ENCODE data around the gene MTM1.

MTM1 gene

DNA sequence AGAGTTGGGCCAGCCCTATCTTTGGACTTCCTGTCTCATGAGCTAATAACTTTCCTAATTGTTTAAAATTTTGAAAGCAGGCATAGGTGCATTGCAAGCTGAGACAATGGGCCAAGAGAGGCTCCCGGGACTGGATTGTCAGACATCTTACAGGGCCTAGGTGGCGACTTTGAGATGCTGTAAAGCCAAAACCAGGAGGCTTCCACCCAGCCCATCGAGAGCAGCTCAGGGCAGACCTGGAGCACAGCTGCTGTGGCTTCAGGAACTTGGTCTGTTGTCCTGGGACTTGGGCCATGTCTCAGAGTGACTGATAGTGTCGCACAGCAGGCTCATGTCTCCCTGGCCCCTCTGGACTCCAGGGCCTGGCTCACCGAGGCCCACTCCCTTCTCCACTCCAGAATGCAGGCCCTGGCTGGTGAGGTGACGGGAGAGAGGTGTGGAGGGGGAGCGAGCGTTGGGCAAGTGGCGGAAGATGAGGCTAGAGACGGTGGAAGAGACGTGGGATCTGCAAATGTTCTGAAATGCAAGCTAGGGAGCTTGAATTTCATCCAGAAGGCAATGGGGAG lies 24.1 kb upstream of the MTM1 start:
- Mint-ChIP-seq H3K27ac (no peak overlapping the region), H3K4me1 (peaks cover 42% of the 10 kb centered on the region), H3K27me3 (no peaks in the 10 kb centered on the region), H3K4me3 (no peak overlapping the region), H3K36me3 (no peaks in the 10 kb centered on the region), H3K9me3 (no peaks in the 10 kb centered on the region)
- ATAC-seq = no peak

DNA sequence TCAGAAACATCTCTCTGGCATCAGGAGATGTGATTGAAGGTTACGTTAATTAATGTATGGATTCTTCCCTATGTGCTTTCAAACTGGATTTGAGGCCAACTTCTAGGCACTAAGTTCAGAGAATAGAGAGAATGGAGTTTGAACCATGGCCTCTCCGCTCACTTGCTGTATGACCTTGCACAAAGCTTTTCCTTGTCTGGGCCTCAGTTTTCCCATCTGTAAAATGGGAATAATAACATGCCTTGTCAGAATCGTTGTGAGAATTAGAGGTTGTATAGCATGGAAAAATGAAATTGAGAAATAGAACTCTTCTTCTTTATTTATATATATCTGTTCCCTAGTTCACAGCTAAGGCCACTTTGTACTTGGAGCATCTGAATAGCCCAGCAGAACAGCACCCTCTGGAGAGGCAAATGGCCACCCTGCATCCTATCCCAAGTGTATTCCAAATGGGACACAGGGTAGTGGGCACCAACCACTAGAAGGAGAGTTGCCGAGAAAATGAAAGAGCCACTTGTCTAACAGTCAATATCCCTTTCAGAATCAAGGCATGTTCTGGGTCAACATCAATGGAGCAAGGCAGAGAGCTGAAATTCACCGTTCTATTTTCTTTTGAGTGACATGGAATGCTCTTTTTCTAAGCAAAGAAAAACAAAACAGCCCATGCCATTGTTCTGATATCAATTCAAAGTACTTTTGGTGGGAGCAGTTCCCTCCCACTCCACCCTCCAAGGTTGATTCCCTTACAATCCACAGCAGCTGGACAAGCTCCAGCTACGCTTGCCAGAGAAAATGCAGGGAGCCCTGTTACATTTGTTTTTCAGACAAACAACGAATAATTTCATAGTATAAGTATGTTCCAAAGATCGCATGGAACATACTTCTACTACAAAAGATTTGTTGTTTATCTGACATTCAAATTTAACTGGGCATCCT lies 23.3 kb upstream of the MTM1 start:
- Mint-ChIP-seq H3K4me3 (no peak overlapping the region), H3K9me3 (no peaks in the 10 kb centered on the region), H3K36me3 (no peaks in the 10 kb centered on the region), H3K27ac (no peak overlapping the region), H3K4me1 (peaks cover 42% of the 10 kb centered on the region), H3K27me3 (no peaks in the 10 kb centered on the region)
- no peak for ATAC-seq

DNA sequence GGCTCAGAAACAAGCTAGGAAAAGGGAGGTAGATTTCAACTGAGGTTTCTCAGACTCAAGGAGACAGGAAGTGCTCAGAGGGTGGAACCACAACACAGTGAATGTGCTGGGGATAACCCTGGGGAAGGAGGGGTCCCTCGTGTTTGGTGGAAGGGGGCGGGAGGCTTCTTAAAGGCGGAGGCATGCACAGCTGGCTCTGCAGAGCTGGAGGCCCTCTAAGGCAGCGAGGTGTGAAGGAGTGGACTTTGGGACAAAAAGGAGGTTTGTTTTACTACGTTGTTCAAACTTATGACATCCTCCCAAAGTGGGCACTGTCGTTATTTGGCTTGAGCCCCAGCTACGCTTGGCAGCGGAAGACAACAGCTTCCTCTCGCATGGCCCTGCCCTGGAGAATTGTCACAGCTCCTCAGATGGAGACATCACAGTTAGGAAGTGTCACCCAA lies 21.7 kb upstream of the MTM1 start:
- Mint-ChIP-seq H3K27me3 (no peaks in the 10 kb centered on the region), H3K9me3 (no peaks in the 10 kb centered on the region), H3K4me3 (peak overlapping the region; percentile 87), H3K27ac (no peak overlapping the region), H3K4me1 (peaks cover 42% of the 10 kb centered on the region), H3K36me3 (no peaks in the 10 kb centered on the region)
- ATAC-seq = no peak

DNA sequence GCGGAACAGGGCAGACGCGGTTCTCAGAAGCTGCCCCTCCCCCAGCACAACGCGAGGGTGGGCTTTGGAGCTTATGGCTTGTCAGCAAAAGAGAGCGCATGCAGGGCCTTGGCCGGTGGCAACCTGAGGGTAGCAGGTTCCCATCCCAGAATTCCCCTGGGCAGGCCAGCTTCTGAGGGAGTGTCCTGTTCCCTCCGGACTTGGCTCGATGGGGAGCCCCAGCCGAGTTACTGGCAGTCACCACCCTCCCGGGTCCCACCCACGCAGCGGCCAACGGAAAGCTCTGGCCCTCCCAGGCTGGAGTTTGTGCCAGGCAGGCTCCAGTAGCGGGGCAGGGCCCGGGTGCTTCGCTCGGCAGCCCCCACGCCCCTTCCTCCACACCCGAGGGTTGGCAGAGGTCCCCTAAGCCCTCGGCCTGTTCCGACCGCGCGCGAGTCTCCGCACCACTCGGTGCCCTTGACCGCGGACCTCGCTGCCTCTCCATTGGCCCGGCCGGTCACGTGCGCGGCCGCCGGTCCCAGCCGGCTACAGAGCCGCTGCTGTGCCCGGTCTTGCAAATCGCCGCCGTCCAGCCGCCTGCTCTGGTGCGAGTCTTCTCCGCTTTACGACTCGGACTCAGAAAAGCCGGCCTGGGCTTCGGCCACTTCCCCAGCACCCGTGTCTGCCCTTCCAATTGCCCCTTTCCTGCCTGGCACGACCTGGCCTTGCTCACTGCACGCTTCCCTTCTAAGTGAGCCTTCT lies 20.9 kb upstream of the MTM1 start:
- peaks cover 36% of the 10 kb centered on the region for H3K4me1 Mint-ChIP-seq
- H3K9me3 Mint-ChIP-seq = no peaks in the 10 kb centered on the region
- peak overlapping the region; percentile 87 for H3K4me3 Mint-ChIP-seq
- ATAC-seq = peak; percentile 73
- H3K27ac Mint-ChIP-seq = peak overlapping the region; percentile 90
- no peaks in the 10 kb centered on the region for H3K36me3 Mint-ChIP-seq
- no peaks in the 10 kb centered on the region for H3K27me3 Mint-ChIP-seq

DNA sequence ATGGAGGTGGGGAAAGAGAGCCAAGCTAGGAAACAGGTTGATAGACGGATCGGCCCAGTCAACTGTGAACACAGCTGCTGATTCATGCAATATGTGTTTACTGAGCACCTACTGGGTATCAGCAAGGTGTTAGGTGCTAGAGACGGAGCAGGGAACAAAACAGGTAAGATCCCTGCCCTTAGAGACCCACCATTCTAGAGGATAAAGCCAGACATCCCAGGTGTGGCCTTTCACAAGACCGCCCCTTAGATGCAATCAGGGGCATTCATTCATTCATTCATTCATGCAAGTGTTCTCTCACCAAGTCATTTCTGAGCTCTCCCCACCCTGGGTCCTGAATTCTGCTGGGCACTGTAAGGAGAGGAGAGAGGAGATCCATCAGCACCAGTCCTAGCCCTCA lies 20.2 kb upstream of the MTM1 start:
- Mint-ChIP-seq H3K4me3 (peak overlapping the region; percentile 87), H3K9me3 (no peaks in the 10 kb centered on the region), H3K4me1 (peaks cover 29% of the 10 kb centered on the region), H3K27me3 (no peaks in the 10 kb centered on the region), H3K27ac (peak overlapping the region; percentile 90), H3K36me3 (no peaks in the 10 kb centered on the region)
- no peak for ATAC-seq

DNA sequence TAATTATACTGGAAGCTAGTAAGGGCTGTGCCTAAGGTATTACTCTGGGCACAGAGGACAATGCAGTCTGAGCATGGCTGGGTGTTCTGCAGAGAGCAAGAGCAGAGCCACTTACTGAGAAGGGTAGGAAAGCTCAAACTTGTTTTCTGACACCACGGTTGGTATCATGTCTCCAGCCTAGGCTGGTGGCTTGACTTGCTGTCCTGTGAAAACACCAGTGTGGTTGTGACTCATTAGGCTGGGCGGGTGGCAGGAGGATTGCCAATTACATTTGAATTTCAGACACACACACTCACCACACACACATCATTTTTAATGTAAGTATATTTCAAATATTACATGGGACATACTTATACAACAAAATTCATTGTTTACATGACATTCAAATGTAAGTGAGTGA lies 19.7 kb upstream of the MTM1 start:
- Mint-ChIP-seq H3K4me1 (peaks cover 25% of the 10 kb centered on the region), H3K27ac (no peak overlapping the region), H3K27me3 (no peaks in the 10 kb centered on the region), H3K36me3 (no peaks in the 10 kb centered on the region), H3K9me3 (no peaks in the 10 kb centered on the region), H3K4me3 (no peak overlapping the region)
- no peak for ATAC-seq

DNA sequence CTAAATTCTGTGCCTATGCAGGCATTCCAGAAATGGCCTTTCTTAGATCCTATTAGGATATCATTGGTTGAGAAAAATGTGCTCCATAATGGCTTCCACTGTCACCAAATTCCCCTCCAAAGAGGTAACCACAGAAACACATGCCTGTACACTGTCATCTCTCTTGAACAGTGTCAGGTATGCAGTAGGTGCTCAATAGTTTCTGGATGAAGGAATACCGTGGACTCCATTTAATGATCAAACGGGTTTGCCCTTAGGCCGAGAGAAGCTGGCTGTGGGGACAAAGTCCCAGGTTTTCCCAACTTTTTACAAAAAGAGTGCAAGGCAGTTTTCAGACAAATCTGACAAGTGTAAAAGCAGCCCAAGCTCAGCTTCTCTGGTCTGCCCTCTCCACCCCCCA lies 16.5 kb upstream of the MTM1 start:
- H3K4me1 Mint-ChIP-seq = peaks cover 7% of the 10 kb centered on the region
- H3K27me3 Mint-ChIP-seq = no peaks in the 10 kb centered on the region
- H3K4me3 Mint-ChIP-seq = no peak overlapping the region
- H3K36me3 Mint-ChIP-seq = no peaks in the 10 kb centered on the region
- no peaks in the 10 kb centered on the region for H3K9me3 Mint-ChIP-seq
- H3K27ac Mint-ChIP-seq = no peak overlapping the region
- no peak for ATAC-seq

DNA sequence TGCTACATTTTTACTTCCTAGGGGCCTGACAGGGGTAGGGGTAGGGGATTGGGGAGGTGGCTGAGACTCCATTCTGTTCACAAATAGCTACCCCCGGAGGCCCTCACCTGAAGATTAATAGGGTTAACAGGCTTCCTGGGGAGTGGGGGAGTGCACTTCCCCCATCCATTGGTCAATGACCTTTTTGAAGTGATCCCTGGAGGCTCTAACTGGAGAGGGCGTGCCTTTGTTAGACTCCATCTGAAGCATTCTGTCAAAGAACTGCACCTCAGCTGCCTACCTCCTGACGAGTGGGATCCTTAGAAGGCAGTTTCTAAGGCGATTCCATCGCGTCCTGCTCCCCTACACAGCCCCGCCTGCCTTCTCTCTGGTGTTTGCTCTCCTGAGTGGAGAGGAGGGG lies 10.0 kb upstream of the MTM1 start:
- H3K9me3 Mint-ChIP-seq = no peaks in the 10 kb centered on the region
- ATAC-seq = no peak

DNA sequence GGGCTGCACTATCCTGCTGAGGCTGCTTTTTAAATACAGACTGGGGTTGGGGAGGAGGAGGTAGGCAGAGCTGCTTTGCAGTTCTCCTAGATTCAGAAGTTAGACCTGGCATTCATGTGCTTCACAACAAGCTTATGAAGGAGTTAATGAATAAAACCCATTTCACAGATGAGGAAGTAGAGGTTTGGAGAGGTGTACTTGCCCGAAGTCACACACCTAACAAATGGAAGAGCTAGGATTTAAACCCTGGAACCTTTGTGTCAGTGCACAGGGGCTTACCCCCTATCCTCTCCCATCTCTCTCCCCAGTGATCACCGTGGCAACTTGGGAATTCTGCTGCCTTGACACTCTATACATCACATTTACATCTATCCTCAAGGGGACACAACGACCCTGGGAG lies 3.6 kb upstream of the MTM1 start:
- Mint-ChIP-seq H3K4me3 (no peak overlapping the region), H3K4me1 (peaks cover 10% of the 10 kb centered on the region), H3K27ac (no peak overlapping the region), H3K9me3 (no peaks in the 10 kb centered on the region), H3K36me3 (no peaks in the 10 kb centered on the region), H3K27me3 (no peaks in the 10 kb centered on the region)
- no peak for ATAC-seq

More for the DNA sequence above, 10.0 kb upstream of the MTM1 start:
- H3K4me3 Mint-ChIP-seq = no peak overlapping the region
- no peaks in the 10 kb centered on the region for H3K36me3 Mint-ChIP-seq
- H3K27me3 Mint-ChIP-seq = no peaks in the 10 kb centered on the region
- H3K4me1 Mint-ChIP-seq = no peaks in the 10 kb centered on the region
- no peak overlapping the region for H3K27ac Mint-ChIP-seq

DNA sequence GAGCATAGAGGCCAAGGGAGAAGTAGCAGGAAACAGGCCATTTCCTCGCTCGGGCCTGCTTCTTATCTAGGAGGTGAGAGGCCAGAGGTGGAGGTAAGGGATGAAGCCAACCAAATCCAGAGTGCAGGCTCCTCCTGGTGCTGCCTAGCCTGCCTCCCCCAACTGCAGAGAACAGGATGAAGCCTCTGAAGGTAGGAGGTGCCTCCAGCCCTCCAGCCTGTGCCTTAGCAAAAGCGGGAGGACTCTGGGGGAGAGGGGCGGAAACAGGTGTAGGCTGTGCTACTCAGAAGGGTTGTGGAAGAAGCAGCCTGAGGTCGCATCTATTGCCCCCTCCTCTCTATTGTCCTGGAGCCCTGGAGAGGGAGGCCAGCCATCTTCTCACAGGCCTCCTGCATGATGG lies 2.9 kb upstream of the MTM1 start:
- Mint-ChIP-seq H3K27ac (no peak overlapping the region), H3K9me3 (no peaks in the 10 kb centered on the region), H3K4me3 (no peak overlapping the region), H3K27me3 (no peaks in the 10 kb centered on the region), H3K4me1 (peaks cover 12% of the 10 kb centered on the region), H3K36me3 (no peaks in the 10 kb centered on the region)
- no peak for ATAC-seq

DNA sequence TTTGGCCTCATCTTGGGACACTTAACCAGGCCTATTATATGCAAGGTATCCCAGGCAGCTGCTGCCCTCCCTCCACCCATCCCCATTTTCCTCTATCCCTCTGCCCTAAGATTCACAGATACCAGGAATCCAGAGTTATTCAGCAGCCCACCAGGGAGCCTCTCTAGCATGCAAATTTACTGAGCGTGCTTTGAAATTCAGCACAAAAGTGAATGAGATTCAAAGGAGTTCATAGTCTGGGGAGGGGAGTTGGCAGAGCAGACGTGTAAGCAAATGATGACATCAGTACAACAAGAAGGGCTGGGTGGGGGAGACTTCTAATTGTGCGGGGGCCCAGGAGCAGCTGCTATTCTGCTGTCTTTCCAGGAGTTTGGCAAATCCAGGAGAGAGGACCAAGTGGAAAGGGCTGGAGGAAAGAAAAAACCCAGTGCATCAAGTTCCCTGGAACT lies 1.7 kb upstream of the MTM1 start:
- Mint-ChIP-seq H3K4me3 (no peak overlapping the region), H3K27ac (no peak overlapping the region), H3K36me3 (no peaks in the 10 kb centered on the region), H3K9me3 (no peaks in the 10 kb centered on the region), H3K4me1 (peaks cover 21% of the 10 kb centered on the region), H3K27me3 (no peaks in the 10 kb centered on the region)
- no peak for ATAC-seq

DNA sequence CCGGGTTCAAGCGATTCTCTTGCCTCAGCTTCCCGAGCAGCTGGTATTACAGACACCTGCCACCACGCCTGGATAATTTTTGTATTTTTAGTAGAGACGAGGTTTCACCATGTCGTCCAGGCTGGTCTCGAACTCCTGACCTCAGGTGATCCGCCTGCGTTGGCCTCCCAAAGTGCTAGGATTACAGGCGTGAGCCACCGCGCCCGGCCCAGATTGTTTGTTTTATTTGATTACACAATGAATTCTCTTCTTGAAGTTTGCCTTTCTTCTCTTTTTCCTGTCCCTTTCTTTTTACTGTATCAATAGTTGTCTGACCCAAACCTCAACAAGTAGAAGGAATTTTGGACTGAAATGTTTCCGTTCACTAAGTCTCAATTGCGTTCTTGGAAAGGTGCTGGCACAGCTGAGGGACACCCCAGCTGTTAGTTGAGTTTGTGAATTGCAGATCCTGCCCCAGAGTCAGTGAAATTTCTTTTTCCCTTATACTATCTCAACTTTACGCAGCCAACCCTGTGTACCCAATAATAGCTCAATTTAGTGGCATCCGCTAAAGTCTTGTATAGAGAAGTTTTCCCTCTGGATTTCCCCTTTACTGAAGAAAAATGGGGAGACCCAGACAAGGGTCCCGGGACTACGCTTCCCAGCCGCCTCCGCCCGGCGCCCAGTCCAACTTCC lies 639 bp upstream of the MTM1 start:
- peak overlapping the region; percentile 80 for H3K4me3 Mint-ChIP-seq
- H3K36me3 Mint-ChIP-seq = no peaks in the 10 kb centered on the region
- no peaks in the 10 kb centered on the region for H3K9me3 Mint-ChIP-seq
- H3K4me1 Mint-ChIP-seq = peaks cover 31% of the 10 kb centered on the region
- ATAC-seq = no peak
- peak overlapping the region; percentile 40 for H3K27ac Mint-ChIP-seq
- no peaks in the 10 kb centered on the region for H3K27me3 Mint-ChIP-seq

DNA sequence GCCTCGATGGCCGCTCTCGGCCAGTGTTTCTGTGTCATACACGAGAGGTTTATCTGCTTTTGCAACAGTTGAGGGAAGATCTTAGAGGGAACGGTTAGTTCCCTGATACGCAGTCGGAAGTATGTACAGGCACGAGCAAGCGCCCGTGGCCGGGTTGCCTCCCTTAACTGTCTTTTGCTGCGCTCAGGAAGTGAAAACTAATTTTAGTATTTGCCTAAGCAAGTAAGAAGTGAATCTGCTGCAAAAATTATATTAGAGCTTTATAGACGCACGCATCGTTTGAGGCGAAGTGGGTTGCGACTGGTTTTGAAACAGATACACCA lies 695 bp downstream of the MTM1 start:
- peak; percentile 64 for ATAC-seq
- H3K9me3 Mint-ChIP-seq = no peaks in the 10 kb centered on the region
- H3K36me3 Mint-ChIP-seq = no peaks in the 10 kb centered on the region
- peak overlapping the region; percentile 76 for H3K27ac Mint-ChIP-seq
- peaks cover 44% of the 10 kb centered on the region for H3K4me1 Mint-ChIP-seq
- H3K27me3 Mint-ChIP-seq = no peaks in the 10 kb centered on the region
- H3K4me3 Mint-ChIP-seq = peak overlapping the region; percentile 90

DNA sequence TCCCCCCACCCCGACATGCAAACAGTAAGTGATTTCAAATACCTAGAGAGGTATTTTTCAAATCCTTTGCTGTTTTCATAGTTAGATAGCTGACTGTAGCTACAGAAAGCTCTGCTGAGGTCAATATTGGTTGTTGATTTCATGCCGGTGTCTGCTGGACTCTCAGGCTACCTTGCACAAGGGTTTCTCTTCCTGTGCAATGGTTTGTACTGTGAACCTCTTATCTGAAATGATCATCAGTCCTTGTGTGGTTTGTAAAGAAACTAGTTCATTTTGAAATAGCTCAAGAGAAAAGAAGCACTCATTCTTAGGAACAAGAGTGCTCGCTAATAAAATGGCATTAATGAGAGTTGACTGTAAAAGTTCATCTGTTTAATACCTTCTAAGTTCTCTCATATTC lies 2.1 kb downstream of the MTM1 start:
- Mint-ChIP-seq H3K9me3 (no peaks in the 10 kb centered on the region), H3K27ac (no peak overlapping the region), H3K27me3 (no peaks in the 10 kb centered on the region), H3K4me1 (peaks cover 54% of the 10 kb centered on the region), H3K36me3 (no peaks in the 10 kb centered on the region), H3K4me3 (no peak overlapping the region)
- no peak for ATAC-seq

DNA sequence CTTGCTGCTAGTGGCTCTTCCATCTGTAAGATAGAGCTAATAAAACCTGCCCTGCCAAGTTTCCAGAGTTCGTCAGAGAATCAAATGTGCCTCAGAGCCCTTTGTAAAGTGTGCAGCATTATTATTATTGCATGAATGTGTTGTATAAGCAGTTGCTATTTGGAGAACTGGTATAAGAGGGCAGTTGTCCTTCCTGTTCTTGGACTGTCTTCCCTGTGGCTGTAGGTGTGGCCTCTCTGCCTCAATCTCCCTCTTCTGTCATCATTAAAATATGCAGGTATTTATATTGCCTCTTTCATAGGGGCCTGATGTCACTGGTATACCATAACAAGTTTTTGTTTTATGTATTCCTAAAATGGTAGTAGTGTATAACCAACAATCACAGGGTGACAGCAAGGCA lies 3.8 kb downstream of the MTM1 start:
- Mint-ChIP-seq H3K36me3 (no peaks in the 10 kb centered on the region), H3K27ac (peak overlapping the region; percentile 74), H3K4me1 (peaks cover 67% of the 10 kb centered on the region), H3K27me3 (no peaks in the 10 kb centered on the region), H3K9me3 (no peaks in the 10 kb centered on the region), H3K4me3 (peak overlapping the region; percentile 9)
- ATAC-seq = no peak
